Body of pancreas (tissue), 4 donors: Measurements from ENCODE around the gene YPEL4. TPM values are rescaled to one million over a fixed set of nuclear protein-coding genes. Genes with fewer than 3 reads are reported as not detected.
A peak's percentile ranks its signal among the peaks of the same experiment; 100 is the strongest.
"Not testable (repeated sequence)": the region's sequence is repeated elsewhere in the genome, so short reads cannot be mapped to it uniquely, and the experiment has no call there.

Experiments
- ATAC-seq: fragments of 150-250 bp; one replicate; pipeline ENCODE4 v1.9.1; 2016
- DNase-seq, 4 donors: peaks; one replicate each; pipeline ENCODE4 v3.0.0-alpha.2; 2019
- H3K27ac ChIP-seq, 4 donors: fragments of 200-600 bp; sonication (generic); 1 replicate in 3 of 4; 2 replicates in 1 of 4; pipeline versions ENCODE4 v1.5.1 to v1.6.1; 2016 to 2019; ENCODE audit warnings: mild to moderate bottlenecking in 1 of 4, mixed read lengths in 1 of 4, moderate library complexity in 1 of 4
- H3K27me3 ChIP-seq, 2 donors: fragments of 200-600 bp; sonication (generic); one replicate each; pipeline ENCODE4 v1.6.0; 2016; ENCODE audit warnings: mild to moderate bottlenecking in 1 of 2
- H3K36me3 ChIP-seq, 2 donors: fragments of 200-600 bp; sonication (generic); replicated peaks in 1 of 2; 2 replicates each; pipeline ENCODE4 v1.5.1; 2016; ENCODE audit warnings: low read depth in 2 of 2; ENCODE audit not compliant: insufficient read depth in 1 of 2
- H3K4me1 ChIP-seq: fragments of 200-600 bp; sonication (generic); one replicate; pipeline ENCODE4 v1.6.0; 2016
- H3K4me3 ChIP-seq, 2 donors: fragments of 200-600 bp; sonication (generic); 1 replicate in 1 of 2; 2 replicates in 1 of 2; pipeline ENCODE4 v1.5.1; 2016 to 2019
- H3K9me3 ChIP-seq, 3 donors: fragments of 200-600 bp; sonication (generic); 1 replicate in 2 of 3; 2 replicates in 1 of 3; pipeline ENCODE4 v1.5.1; 2016
- POLR2A ChIP-seq, 3 donors: fragments of 450-650 bp; IDR thresholded peaks; one replicate each; pipeline ENCODE4 v1.6.1; 2016; ENCODE audit warnings: antibody characterized with exemption in 3 of 3, mild to moderate bottlenecking in 2 of 3
- WGBS, 2 donors: methylation state at CpG; one replicate each; pipeline ENCODE4 v1.1.5; 2017; 5-methylcytosine and 5-hydroxymethylcytosine counted together
- intact Hi-C: fragments of 100-400 bp; cut with DNase I; formaldehyde crosslinking; loops from one replicate; pipeline ENCODE4 v1.15.1; 2023
- total RNA-seq, 2 donors: library from RNA; depleted of rRNA; stranded (reverse); fragments of >200 nt; gene quantifications; one replicate each; pipeline ENCODE4 v1.1.0, GENCODE V29; 2016
- TF ChIP-seq, protein P1 (sequence below), 7 experiments: fragments of 450-650 bp in 4 of 7; fragments of 200-600 bp in 3 of 7; sonication (generic) in 3 of 7; IDR thresholded peaks; one replicate each; pipeline ENCODE4 v1.5.1; 2016 to 2019; ENCODE audit warnings: antibody characterized with exemption in 7 of 7

The YPEL4 gene, protein sequence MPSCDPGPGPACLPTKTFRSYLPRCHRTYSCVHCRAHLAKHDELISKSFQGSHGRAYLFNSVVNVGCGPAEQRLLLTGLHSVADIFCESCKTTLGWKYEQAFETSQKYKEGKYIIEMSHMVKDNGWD
- under 1 TPM in 1 of 2 donors, not detected in 1; 0.26 TPM for total RNA-seq

DNA sequence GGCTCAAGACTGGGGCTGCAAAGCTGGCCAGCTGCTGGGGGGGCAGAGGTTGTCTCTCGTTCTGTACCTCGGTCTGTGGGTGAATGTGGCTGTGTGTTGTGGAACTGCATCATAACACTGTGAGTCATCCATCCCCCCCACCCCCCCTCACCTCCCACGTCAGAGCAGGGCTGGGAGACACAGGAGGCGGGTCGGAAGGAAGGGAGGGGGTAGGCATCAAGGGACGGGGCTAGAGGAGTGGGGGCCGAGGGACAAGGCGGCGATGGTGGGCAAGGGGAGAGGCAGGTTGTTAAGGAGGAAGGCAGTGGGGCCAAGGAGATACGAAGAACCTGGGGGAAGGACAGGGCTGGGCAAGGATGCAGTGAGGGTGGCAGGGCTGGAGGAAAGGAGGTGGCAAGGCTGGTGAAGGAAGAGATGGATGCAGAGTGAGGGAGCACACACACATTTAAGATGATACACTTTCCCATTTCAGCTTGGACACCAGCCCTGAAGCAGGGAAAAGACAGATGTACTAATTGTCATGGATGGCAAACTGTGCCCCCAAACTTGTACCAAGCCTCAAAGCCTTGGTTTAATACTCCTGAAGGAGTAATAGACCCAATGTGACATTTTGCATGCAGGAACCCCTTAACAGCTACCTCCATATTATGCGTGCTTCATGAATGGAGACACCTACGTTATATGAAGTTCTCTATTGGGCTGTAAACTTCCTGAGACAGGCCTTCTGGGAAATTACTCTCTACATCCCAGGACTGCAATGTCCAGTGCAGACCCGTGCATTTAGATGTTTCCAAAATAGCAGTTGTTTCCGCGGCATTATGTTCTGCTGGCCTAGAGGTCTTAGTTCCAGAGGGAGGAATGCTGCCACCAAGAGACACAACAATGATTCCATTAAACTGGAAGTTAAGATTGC lies at the start of gene YPEL4:
Gene YPEL4, minus strand, starts transcription at position 87 of the 913 bp plus-strand sequence. CDS start 2,805 bp downstream, outside the sequence.
- DNase-seq: peak in 2 of 4 donors; percentile 52 to 60
- Histone ChIP-seq H3K4me3 (no peak within 1 kb of the TSS), H3K9me3 (no peaks in the 10 kb centered on the region), H3K4me1 (peaks cover 17% of the 10 kb centered on the region), H3K27me3 (peaks cover 2 to 26% of the 10 kb centered on the region in 2 donors), H3K27ac (no peak within 1 kb of the TSS), H3K36me3 (no peaks in the 10 kb centered on the region)
- TF ChIP-seq POLR2A (IDR thresholded peaks at IDR 0.05): no peak
- TF ChIP-seq, protein P1, sequence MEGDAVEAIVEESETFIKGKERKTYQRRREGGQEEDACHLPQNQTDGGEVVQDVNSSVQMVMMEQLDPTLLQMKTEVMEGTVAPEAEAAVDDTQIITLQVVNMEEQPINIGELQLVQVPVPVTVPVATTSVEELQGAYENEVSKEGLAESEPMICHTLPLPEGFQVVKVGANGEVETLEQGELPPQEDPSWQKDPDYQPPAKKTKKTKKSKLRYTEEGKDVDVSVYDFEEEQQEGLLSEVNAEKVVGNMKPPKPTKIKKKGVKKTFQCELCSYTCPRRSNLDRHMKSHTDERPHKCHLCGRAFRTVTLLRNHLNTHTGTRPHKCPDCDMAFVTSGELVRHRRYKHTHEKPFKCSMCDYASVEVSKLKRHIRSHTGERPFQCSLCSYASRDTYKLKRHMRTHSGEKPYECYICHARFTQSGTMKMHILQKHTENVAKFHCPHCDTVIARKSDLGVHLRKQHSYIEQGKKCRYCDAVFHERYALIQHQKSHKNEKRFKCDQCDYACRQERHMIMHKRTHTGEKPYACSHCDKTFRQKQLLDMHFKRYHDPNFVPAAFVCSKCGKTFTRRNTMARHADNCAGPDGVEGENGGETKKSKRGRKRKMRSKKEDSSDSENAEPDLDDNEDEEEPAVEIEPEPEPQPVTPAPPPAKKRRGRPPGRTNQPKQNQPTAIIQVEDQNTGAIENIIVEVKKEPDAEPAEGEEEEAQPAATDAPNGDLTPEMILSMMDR (IDR thresholded peaks at IDR 0.05): no peak
- intact Hi-C loops: loop anchor here (10.0 kb wide), 2 partner anchors 185 to 295 kb away; partner anchors contain the start of gene RTN4RL2
- WGBS, 2 donors: 8 to 19% methylated on average over 15 of the region's 15 CpGs
- ATAC-seq: peak; percentile 63

DNA sequence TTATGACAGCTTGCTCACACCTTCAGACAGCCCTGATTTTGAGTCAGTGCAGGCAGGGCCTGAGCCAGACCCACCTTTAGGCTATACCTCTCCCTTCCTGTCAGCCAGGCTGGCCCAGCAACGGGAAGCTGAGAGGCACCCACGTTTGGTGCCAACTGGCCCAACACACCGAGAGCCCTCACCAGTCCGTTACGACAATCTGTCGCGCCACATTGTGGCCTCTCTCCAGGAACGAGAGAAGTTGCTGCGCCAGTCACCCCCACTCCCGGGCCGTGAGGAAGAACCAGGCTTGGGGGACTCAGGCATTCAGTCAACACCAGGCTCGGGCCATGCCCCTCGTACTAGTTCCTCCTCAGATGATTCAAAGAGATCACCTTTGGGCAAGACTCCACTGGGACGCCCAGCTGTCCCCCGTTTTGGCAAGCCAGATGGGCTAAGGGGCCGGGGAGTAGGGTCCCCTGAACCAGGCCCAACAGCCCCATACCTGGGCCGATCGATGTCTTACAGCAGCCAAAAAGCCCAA lies 49.2 kb upstream of the YPEL4 start:
- H3K36me3 ChIP-seq: peaks cover 15 to 60% of the 10 kb centered on the region in 2 donors
- WGBS, 2 donors: 87 to 88% methylated on average over 5 to 18 of the region's 18 CpGs
- H3K9me3 ChIP-seq: no peaks in the 10 kb centered on the region
- ATAC-seq (no peak), DNase-seq (no peak)
- TF ChIP-seq POLR2A (IDR thresholded peaks at IDR 0.05): no peak
- TF ChIP-seq, protein P1 (IDR thresholded peaks at IDR 0.05): no peak
- no peaks in the 10 kb centered on the region for H3K27me3 ChIP-seq
- no peak overlapping the region for H3K4me3 ChIP-seq
- intact Hi-C loops: no loop called here
- no peaks in the 10 kb centered on the region for H3K4me1 ChIP-seq
- no peak overlapping the region for H3K27ac ChIP-seq

DNA sequence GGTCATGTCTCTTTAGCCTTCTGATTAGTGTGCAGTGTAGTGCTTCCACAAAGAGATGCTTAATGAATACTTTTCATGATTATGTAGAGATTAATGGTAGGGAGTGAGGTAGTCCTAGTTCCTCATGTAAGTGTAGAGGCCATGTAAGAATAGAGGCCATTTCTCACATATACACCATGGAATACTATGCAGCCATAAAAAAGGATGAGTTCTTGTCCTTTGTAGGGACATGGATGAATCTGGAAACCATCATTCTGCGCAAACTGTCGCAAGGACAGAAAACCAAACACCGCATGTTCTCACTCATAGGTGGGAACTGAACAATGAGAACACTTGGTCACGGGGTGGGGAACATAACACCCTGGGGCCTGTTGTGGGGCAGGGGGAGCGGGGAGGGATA lies 40.8 kb upstream of the YPEL4 start:
- H3K27me3 ChIP-seq, H3K27ac ChIP-seq, H3K9me3 ChIP-seq, DNase-seq, H3K4me3 ChIP-seq, intact Hi-C loops, ATAC-seq, H3K4me1 ChIP-seq: not testable (repeated sequence)
- WGBS, 2 donors: 97 to 99% methylated on average over 5 of the region's 5 CpGs
- peaks cover 5 to 65% of the 10 kb centered on the region in 2 donors for H3K36me3 ChIP-seq

DNA sequence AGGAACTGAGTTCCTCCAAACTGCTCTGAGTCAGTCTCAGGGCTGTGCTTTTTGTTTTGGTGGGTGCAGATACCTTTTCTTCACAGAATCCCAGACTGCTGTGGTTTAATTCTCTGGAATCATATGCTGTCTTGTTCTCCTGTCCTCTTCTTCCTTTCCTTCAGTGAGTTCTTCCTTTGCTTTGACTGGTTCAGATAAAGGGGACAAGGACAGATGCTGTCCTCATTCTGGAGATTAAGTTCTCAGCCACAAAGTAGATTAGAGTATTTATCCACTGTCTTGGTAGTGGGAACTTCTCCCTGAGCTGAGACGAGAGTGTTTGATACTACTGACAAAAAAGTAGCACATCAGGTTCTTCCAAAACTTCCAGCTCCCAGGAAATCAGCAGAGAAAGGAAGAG lies 31.5 kb upstream of the YPEL4 start:
- Histone ChIP-seq H3K4me1 (peaks cover 17% of the 10 kb centered on the region), H3K36me3 (peaks cover 0 to 13% of the 10 kb centered on the region in 2 donors), H3K27me3 (no peaks in the 10 kb centered on the region), H3K9me3 (no peaks in the 10 kb centered on the region), H3K27ac (no peak overlapping the region), H3K4me3 (no peak overlapping the region)
- no peak for ATAC-seq
- TF ChIP-seq, protein P1 (IDR thresholded peaks at IDR 0.05): no peak
- TF ChIP-seq POLR2A (IDR thresholded peaks at IDR 0.05): no peak
- 22 to 33% methylated on average over 1 of the region's 1 CpG for WGBS, 2 donors
- intact Hi-C loops: no loop called here
- DNase-seq: no peak

DNA sequence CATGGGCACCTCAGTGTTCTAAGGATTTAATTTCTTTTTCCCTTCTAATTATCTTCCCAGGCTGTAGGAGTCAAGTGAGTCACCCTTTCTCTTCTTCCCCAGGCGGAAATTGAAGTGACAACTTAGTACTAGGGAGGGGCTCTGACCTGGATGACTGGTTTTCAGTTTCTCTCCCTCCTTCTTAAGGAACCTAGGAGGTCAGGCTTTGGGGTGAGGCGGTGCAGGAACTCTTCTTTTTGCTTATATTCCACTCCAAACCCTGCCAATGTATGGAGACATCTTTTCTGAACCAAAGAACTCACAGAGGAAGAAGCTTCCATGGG lies 30.8 kb upstream of the YPEL4 start:
- Histone ChIP-seq H3K27ac (no peak overlapping the region), H3K36me3 (peaks cover 0 to 9% of the 10 kb centered on the region in 2 donors), H3K9me3 (no peaks in the 10 kb centered on the region), H3K27me3 (no peaks in the 10 kb centered on the region), H3K4me1 (peaks cover 21% of the 10 kb centered on the region), H3K4me3 (no peak overlapping the region)
- intact Hi-C loops: no loop called here
- ATAC-seq (no peak), DNase-seq (no peak)
- TF ChIP-seq POLR2A (IDR thresholded peaks at IDR 0.05): no peak
- TF ChIP-seq, protein P1 (IDR thresholded peaks at IDR 0.05): no peak
- WGBS, 2 donors: 75 to 89% methylated on average over 2 of the region's 2 CpGs
